Activated B cell treated with CpG ODN at 0.5 μM for 24 hours (primary cell): ENCODE data around the gene TEX264. TPM values are rescaled to one million over a fixed set of nuclear protein-coding genes. Genes with fewer than 3 reads are reported as not detected.

Source experiments
- ATAC-seq: fragments of 200-7000 bp; cut with Tn5 transposase; one replicate; pipeline ENCODE4 v1.10.0; 2021; ENCODE audit warnings: low read depth, mild to moderate bottlenecking, moderate library complexity
- CTCF ChIA-PET: fragments of 350-600 bp; sonication (Branson Sonifier 250); formaldehyde crosslinking; loops from one replicate; lab custom pipeline; 2021; ENCODE audit warnings: antibody characterized with exemption; lab: Charles Lee
- POLR2A ChIA-PET: fragments of 350-600 bp; sonication (Branson Sonifier 250); formaldehyde crosslinking; loops from one replicate; lab custom pipeline; 2021; ENCODE audit warnings: antibody characterized with exemption; lab: Charles Lee
- DNase-seq: peaks from one replicate; pipeline ENCODE4 v3.0.0; 2022
- H3K27ac Mint-ChIP-seq: one replicate; pipeline ENCODE4 v1.8.0; 2020; ENCODE audit warnings: mixed read lengths
- H3K27me3 Mint-ChIP-seq: one replicate; pipeline ENCODE4 v1.8.0; 2021; ENCODE audit warnings: mixed read lengths
- H3K36me3 Mint-ChIP-seq: one replicate; pipeline ENCODE4 v1.8.0; 2021; ENCODE audit warnings: low read depth, mixed read lengths
- H3K4me1 Mint-ChIP-seq: one replicate; pipeline ENCODE4 v1.8.0; 2021; ENCODE audit warnings: mixed read lengths
- H3K4me3 Mint-ChIP-seq: one replicate; pipeline ENCODE4 v1.8.0; 2020; ENCODE audit warnings: mild to moderate bottlenecking, mixed read lengths
- H3K9me3 Mint-ChIP-seq: one replicate; pipeline ENCODE4 v1.8.0; 2020; ENCODE audit warnings: mixed read lengths
- intact Hi-C: fragments of 100-400 bp; cut with micrococcal nuclease; formaldehyde crosslinking; loops from one replicate; pipeline ENCODE4 v1.15.1; 2024
- total RNA-seq: library from RNA; stranded (reverse); gene quantifications from 2 replicates; pipeline ENCODE4 v1.2.3, GENCODE V29; 2022
- TF ChIP-seq, protein P1 (sequence below): fragments of 200-600 bp; IDR thresholded peaks from one replicate; pipeline ENCODE4 v1.8.0; 2022; ENCODE audit warnings: antibody characterized with exemption, mild to moderate bottlenecking

Gene TEX264
- total RNA-seq, 1 donor from 2014 or later, result 24.4 TPM

DNA sequence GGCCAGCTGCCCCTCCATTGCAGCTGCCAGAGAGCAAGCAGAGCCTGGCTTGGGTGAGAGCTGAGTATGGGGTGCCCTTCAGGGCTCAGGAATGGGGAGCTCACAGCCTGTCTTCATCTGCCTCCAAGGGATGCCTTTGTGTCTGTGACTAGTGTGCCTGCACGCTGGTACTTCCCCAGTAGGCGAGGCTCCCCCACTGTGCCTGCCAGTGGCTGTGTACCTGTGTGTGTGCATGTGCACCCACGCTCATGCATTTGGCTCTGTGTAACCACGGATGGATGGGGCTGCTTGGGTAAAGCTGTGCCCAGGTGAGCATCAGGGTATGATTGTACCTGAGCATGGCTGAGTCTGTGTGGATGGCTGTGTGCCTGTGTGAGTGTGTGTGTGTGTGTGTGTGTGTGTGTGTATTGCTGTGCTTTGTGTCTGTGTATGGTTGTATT lies 33.5 kb downstream of the TEX264 start:
- ATAC-seq, result no peak
- TF ChIP-seq, protein P1, sequence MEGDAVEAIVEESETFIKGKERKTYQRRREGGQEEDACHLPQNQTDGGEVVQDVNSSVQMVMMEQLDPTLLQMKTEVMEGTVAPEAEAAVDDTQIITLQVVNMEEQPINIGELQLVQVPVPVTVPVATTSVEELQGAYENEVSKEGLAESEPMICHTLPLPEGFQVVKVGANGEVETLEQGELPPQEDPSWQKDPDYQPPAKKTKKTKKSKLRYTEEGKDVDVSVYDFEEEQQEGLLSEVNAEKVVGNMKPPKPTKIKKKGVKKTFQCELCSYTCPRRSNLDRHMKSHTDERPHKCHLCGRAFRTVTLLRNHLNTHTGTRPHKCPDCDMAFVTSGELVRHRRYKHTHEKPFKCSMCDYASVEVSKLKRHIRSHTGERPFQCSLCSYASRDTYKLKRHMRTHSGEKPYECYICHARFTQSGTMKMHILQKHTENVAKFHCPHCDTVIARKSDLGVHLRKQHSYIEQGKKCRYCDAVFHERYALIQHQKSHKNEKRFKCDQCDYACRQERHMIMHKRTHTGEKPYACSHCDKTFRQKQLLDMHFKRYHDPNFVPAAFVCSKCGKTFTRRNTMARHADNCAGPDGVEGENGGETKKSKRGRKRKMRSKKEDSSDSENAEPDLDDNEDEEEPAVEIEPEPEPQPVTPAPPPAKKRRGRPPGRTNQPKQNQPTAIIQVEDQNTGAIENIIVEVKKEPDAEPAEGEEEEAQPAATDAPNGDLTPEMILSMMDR, result no peak
- H3K4me1 Mint-ChIP-seq, result peaks cover 7% of the 10 kb centered on the region
- no peaks in the 10 kb centered on the region for H3K27me3 Mint-ChIP-seq
- no peaks in the 10 kb centered on the region for H3K9me3 Mint-ChIP-seq
- CTCF ChIA-PET, result interaction anchor here (0.6 kb wide), 1 partner anchor 157 kb away, joined by 3 read pairs; no protein-coding TSS in a partner anchor
- intact Hi-C loops, result no loop called here
- no peak for DNase-seq
- no peak overlapping the region for H3K27ac Mint-ChIP-seq
- peaks cover 53% of the 10 kb centered on the region for H3K36me3 Mint-ChIP-seq
- H3K4me3 Mint-ChIP-seq, result no peak overlapping the region
- POLR2A ChIA-PET, result no interaction called here

DNA sequence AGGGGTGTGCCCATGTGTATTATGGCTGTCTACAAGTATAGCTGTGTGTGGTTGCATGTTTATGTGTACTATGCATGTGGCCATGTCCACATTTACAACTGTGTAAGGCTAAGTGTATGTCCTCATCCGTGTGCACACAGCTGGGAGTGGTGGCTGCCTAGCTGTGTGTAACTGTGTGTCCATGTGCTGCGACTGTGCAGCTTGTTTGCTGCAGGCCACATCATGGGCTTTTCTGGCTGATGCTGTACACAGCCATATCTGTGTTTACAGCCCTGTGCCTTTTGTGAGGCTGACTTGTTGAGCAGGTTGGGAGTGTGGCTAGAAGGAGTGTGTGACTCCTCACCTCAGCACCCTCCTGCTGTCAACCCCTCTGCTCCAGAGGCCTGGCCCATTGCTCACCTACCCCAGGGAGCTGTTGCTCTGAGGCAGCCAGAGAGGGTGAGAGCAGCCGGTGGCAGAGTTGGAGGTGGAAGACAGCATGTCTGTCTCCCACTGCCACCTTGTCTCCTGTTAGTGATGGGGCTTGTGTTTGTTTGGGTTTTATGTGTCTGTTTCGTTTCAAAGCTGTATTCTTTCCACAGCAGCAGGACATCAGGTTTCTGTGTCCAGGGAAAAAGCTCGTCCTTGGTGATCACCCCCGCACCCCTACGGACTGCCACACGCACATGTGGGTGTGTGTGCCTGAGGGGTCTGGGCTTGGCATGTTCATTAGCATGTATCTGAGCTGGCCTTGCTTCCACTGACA lies 34.4 kb downstream of the TEX264 start:
- DNase-seq (peak; percentile 2), ATAC-seq (no peak)
- H3K36me3 Mint-ChIP-seq, result peaks cover 46% of the 10 kb centered on the region
- H3K27me3 Mint-ChIP-seq, result no peaks in the 10 kb centered on the region
- peaks cover 9% of the 10 kb centered on the region for H3K4me1 Mint-ChIP-seq
- no peak overlapping the region for H3K4me3 Mint-ChIP-seq
- no peak overlapping the region for H3K27ac Mint-ChIP-seq
- ChIA-PET CTCF (interaction anchor here (0.6 kb wide), 1 partner anchor 158 kb away, joined by 3 read pairs; no protein-coding TSS in a partner anchor), POLR2A (no interaction called here)
- TF ChIP-seq, protein P1, result no peak
- intact Hi-C loops, result no loop called here
- no peaks in the 10 kb centered on the region for H3K9me3 Mint-ChIP-seq

DNA sequence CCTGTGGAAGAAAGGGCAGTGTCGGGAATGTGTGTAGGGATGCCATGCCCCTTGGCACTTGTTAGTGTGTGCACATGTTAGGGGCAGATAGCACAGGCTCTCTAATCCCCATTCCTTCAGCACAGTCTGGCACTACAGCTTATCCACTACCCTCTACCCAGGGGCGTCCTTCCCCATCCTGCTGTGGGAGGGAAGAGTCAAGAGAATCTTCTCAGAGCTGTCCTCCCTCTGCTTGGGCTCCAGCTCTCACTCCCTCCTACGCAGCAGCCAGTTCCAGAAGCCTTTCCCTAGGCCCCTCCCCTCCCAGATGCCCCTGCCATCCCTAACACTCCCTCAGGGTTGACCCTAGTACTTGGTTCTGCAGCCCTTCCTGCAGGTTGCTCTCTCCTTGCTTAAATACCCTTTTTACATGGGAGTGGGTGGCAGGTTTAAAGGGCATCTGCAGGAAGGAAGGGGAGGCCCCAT lies 35.0 kb downstream of the TEX264 start:
- TF ChIP-seq, protein P1, result no peak
- H3K27ac Mint-ChIP-seq, result no peak overlapping the region
- POLR2A ChIA-PET, result no interaction called here
- no peaks in the 10 kb centered on the region for H3K9me3 Mint-ChIP-seq
- ATAC-seq (no peak), DNase-seq (no peak)
- no peak overlapping the region for H3K4me3 Mint-ChIP-seq
- peaks cover 40% of the 10 kb centered on the region for H3K36me3 Mint-ChIP-seq
- intact Hi-C loops, result no loop called here
- H3K4me1 Mint-ChIP-seq, result peaks cover 9% of the 10 kb centered on the region
- no peaks in the 10 kb centered on the region for H3K27me3 Mint-ChIP-seq
- CTCF ChIA-PET, result no interaction called here

DNA sequence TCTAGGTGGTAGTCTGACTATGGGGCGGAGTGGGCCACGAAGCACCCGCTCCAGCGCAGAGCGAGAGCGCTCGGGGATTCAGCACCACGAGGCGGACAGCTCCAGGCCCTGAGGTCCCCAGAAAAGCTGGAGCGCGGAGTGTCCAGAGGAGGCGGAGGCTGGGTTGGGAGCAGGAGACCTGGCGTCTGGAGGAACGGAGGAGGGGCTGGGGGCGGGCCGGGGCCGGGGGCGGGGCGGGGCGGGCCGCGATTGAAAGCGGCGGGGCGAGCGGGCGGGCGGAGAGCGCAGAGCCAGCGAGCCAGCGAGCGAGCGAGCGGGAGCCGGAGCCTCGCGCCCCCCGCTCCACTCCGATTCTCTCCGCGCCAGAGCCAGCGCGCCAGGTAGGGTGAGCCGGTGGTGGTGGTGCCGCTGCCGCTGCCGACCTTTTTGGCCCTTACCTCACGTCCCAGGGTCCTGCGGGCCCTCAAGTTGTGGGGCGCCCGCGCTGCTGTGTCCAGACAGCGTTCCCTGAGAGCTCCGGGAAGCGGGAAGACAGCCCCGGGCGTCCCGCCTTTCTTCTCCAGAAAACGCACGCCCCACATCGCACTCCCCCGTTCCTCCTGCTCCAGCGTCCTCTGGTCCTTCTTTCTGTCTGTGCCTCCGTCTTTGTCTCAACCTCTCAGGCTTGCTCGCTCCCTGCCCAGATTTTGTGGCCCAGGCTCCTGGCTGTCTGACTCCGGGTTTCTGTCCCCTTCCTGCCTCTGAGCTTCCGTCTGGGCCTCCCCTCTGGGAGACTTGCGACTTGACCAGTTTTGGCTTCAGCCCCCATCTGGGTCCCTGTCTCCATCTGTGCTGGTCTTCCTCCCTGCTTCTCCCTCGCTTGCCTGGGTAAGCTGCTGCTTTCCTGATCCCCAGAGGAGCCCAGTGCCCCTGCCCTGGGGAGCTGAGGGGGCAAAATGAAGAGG lies 36.0 kb downstream of the TEX264 start, which contains the start of gene GRM2:
Gene GRM2 (plus strand): TSS at position 281 of the 944 bp plus-strand sequence. CDS start 1,916 bp downstream, outside the sequence.
- TF ChIP-seq, protein P1, result no peak
- H3K27me3 Mint-ChIP-seq, result no peaks in the 10 kb centered on the region
- H3K27ac Mint-ChIP-seq, result no peak within 1 kb of the TSS
- no peaks in the 10 kb centered on the region for H3K9me3 Mint-ChIP-seq
- H3K4me3 Mint-ChIP-seq, result no peak within 1 kb of the TSS
- intact Hi-C loops, result no loop called here
- peaks cover 9% of the 10 kb centered on the region for H3K4me1 Mint-ChIP-seq
- peaks cover 32% of the 10 kb centered on the region for H3K36me3 Mint-ChIP-seq
- ATAC-seq (peak; percentile 31), DNase-seq (peak; percentile 13)
- ChIA-PET POLR2A (no interaction called here), CTCF (no interaction called here)
